Activated CD4-positive, alpha-beta T cell treated with anti-CD3 and anti-CD28 coated beads, Interleukin-2, amount 50 U/mL, for 1 hour (primary cell): ENCODE data around the gene SHE.
"Not testable (repeated sequence)": the region's sequence is repeated elsewhere in the genome, so short reads cannot be mapped to it uniquely, and the experiment has no call there.

Source experiments
- DNase-seq: peaks from one replicate; pipeline ENCODE4 v3.0.0-alpha.2; 2020

The SHE gene

DNA sequence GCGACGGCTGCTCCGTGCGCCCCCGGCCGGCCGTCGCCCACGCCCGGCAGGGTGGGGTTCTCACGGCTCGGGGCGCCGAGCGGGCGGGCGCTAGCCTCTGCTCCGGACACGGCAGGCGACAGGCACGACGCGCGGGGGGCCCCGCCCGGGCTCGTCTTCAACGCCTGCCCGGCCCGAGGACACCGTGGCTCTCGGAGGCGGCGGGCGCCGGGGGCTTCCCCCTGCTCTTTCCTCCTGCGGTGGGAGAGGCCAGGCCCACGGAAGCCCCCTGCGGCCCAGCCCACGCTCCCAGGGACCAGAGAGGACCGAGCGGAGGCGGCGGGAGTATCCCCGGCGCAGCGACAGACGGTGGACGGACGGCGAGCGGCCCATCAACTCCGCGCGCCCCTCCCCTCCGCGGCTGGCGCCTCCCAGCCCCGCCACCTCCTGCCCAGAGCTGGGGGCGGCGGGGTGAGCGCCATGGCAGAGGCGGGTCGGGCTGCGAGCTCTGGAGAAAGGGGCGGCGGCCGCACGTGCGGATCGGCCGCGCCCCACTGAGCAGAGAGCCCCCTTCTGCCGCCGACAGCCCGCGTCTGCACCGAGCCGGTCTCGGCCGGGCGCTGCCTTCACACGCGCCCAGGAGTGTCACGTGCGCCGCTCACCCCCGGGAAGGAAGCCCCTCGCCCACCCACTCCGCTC is at the start of gene SHE, which contains the start of gene TDRD10:
Gene SHE (minus strand): TSS at position 347 of the 678 bp plus-strand sequence. CDS start 386 bp downstream, outside the sequence.
Gene TDRD10 (plus strand): TSS at position 154 of the 678 bp plus-strand sequence. CDS start 4,685 bp downstream, outside the sequence.
- DNase-seq = no peak

DNA sequence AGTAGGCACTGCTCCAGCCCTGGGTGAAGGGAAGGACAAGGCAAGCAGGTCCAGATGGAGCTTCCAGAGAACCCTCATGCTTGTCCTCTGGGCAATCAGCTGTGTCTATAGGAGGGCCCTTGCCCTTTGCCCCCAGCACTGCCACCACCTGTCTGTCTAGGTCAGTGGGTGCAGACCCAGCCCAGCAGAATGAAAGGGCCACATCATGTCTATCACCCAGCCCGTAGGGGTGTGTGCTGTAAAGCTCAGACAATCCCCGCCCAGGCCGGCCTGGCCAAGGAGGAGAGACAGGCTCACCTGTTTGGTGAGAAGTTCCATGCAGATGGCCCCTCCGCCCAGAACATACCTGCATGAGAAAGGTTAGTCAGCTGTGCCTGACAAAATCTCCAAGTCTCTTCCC is 49.3 kb upstream of the SHE start:
- no peak for DNase-seq

DNA sequence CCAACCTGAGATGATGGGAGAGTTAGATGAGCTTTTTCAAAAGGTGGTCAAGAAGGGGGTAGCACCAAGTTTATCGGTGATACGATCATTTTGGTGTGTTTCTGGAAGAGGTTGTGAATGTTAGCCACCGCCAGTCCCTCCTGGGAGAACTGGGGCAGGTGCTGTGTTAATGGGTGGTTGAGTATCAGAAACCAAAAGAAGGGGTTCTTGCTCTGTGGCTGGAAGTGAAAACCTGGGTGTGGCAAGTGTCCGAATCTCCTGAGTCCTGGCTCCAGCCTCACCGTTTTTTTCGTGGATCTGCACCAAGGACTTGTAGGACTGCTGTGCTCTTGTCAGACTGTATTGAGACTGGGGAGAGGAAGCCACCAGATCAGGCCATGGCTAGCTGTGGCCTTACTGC is 48.4 kb upstream of the SHE start:
- DNase-seq = no peak

DNA sequence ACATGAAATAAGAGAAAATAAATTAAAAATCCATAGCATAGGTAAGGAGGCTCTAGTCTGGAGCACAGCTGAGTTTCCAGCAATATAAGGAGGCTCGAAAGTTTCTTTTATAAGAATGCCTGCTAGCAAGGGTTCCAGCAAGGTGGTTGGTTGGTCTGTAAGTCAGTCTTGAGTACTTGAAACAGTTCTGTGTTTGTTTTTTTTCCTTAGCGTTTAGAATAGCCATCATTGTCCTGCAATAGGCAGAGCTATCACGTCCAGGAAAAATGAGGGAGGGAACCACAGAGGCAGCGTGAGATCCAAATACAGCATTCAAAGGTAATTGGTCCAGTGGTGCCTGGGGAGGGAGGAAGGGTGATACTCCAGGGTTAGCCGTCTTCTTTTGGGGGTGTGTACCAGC is 47.9 kb upstream of the SHE start:
- no peak for DNase-seq

DNA sequence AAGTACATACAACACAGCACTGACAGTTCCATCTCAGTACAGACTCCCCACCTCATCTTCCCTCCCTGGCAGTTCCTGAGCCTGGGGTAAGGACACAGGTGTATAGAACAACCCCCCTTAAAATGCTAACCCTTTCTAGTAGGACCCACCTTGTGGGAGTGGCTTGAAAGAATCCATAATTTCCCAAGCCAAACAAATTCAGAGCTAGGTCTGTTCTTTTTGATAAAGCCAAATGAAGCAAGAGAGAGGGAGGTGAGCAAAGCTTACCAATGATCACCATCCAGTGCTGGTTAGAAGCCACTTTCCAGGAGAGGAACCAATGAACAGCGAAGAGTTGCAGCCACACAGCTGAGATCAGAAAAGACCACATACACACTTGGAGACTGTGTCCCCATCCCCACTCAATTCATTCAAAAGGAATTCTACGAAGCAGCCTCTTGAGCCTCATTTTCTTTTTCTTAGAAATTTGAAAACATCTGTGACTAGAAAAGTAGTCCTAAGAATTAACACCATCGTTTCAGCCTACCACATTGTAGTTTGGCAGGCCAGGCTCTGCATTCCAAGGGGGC is 47.1 kb upstream of the SHE start:
- no peak for DNase-seq

DNA sequence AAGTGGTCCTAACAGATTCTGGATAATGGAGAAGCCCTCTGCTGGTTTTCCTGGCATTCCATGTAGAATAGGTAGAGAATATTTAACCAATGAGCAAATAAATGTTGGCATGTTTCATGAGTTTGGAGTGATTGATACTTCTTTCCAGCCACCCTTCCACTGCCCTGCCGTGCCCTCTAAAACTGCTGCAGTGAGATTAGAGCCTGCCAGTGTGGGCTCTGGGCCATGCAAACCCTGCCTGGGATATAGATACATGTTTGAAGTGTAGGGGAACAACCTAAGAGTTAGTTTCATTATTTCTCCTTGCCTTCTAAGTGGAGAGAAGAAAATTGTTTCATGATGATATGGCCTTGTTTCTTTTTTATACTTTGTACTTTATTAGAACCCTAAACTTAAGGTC is 45.8 kb upstream of the SHE start:
- no peak for DNase-seq

DNA sequence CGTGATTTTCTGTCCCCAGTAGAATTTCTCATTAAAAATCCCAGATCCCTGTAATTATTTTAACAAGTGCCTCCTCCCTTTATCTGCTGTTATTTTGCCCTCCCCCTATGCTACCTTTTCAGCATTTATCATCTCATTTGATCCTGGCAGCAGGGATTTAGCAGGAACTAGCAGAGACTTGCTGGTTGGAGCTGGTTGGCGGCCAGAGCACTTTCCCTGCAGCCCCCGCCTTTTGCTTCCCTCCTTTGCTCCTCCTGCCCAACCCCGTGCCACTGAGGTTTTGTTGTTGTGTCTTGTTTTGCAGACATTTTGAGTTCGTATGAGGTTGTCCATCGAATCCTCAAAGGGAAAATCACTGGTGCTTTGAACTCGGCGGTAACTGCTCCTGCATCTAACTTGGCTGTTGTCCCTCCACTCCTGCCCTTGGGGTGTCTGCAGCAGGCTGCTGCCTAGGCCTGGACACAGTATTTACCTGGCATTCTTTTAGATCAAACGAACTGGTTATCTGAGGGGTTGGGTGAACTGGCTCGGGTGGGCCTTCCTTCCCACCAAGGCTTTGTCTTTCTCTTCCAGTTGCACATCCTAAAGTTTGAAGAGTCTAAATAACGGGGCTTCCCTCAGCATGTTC is 45.0 kb upstream of the SHE start:
- DNase-seq = no peak

DNA sequence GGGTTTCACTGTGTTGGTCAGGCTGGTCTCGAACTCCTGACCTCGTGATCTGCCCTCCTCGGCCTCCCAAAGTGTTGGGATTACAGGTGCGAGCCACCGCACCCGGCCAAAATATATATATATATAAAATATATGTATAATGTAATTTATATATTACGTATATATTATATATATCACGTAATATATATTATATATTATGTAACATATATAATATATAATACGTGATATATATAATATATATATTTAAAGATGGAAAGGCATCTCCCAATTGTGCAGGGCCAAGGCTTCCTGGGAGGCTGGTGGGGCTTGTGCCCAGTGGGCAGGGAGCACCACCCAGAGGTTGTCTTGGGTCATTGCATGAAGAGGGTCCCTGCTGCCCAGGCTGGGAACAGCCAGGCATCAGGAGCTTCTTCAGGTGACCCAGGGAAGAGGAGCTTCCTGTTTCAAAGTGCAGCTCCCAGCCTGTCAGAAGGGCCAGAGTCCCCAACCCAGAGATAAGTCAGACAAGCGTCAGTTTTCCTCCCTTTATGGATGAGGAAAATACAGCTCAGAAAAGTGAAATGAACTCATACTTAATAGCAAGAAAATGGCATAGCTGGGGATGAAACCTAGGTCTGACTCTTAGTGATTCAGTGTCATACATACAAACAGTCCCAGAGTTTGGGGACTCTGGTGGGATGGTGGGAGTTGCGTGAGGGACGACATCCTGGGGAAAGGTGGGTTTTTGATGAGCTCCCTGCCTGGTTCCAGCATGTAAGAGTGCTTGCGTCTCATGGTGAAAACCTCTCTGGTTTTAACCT is 44.3 kb upstream of the SHE start:
- peak; percentile 43 for DNase-seq

DNA sequence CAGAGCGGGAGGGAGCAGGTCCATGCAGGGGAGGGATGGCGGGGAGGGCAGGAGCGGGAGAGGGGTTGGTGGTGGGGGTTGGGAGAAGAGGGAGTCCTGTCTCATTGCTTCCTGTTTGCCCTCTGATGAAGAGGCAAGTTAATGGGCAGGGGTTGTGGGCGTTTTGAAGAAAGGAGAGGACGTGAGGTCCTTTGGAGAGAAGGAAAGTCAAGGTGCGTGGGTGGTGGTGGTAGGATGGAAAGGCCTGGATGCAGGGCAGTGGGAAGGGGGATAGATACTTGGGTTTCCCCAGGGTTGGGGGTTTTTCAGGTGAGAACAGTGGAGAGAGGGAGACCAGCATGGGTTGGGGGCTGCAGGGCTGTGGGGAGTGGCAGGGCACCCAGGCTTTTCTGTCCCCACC is 39.0 kb upstream of the SHE start:
- DNase-seq = no peak

DNA sequence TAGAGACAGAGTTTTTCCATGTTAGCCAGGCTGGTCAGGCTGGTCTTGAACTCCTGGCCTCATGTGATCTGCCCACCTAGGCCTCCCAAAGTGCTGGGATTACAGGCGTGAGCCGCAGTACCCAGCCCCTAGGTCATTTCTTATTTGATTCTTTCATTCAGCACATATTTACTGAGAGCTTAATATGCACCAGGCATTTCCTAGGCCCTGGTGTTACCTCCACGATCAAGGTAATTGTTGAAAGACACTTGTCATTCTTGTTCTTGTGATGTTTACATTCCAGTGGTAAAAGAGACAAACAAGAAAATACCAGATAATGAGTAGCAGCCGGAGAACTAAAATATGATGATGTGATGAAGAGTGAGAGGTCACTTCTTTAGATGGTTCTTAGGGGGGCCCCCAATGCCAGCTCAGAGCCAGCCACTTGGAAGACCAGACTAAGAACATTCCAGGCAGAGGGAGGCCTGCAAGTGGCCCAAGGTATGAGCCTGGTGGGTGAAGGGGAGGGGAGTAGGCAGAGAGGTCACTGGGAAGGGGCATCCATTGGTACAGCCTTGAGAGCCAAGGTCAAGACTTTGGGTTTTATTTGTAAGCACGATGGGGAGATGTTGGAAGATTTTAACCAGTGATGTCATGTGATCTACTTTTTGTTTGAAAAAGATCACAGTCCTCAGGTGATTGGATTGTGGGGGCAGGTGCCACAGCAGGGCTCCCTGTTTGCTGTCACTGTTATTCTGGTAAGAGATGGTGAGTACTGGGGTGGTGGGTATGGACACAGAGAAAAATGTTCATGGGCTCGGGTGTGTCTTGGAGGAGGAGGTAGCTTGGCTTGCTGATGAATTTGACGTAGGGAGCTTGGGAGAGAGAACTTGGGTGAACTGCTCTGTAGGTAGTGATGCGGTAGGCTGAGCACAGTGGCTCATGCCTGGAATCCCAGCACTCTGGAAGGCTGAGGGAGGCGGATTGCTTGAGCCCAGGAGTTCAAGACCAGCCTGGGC is 37.6 kb upstream of the SHE start:
- DNase-seq = no peak

DNA sequence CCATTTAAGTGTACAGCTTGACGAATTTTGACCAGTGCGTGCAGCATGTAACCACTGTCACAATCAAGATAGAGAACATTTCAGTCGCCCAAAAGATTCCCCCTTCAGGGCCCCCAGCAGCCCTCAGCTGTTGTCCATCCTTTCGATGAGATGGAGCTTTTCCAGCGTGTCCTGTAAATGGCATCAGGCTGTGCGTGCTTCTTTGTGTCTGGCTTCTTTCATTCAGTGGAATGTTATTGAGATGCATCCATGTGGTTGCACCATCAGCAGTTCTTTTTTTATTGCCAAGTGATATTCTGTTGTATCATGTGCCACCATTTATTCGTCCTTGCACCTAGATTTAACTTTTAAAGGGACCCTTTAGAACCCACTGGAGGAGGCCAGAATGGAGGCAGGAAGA is 34.4 kb upstream of the SHE start:
- no peak for DNase-seq

DNA sequence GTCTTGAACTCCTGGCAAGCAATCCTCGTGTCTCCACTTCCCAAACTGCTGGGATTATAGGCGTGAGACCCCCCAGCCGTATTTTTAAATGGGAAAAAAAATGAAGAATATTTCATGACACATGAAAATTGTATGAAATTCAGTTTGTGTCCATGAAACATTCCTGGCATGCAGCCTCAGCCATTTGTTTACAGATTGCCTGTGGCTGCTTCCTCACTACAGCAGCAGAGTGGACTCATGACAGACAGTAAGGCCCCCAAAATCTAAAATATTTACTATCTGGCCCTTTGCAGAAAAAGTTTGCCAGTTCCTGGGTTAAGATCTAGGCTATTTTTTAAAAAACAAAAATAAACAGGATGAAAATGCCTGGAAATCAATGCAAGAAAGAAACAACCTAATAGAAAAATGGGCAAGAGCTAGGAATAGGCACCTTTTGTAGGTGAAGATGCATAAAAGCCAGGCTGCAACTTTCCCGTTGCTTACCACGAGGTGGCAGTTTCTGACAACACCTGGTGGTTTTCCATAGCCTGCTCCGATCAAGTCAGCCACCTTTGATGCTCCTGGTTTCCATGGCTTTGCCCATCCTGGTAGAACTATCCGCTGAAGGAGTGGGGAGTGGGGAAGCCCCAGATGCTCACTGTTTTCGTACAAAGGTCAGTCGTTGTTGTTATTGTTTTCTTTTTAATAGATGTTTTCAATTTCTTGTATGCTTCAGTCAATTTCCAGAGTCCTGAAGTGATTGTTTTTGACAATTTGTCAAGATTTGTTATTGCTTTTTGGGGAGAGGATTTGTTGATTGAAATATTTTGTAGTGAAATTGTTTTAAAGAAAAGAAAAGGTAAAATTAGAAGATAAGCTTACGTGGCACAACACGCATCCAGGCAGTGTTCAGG is 32.0 kb upstream of the SHE start:
- no peak for DNase-seq

DNA sequence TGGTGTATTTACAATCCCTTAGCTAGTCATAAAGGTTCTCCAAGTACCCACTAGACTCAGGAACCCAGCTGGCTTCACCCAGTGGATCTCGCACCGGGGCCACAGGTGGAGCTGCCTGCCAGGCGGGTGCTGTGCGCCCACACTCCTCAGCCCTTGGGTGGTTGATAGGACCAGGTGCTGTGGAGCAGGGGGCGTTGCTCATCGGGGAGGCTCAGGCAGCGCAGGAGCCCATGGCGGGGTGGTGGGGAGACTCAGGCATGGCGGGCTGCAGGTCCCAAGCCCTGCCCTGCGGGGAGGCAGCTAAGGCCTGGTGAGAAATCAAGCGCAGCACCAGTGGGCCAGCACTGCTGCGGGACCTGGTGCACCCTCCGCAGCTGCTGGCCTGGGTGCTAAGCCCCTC is 29.7 kb upstream of the SHE start:
- DNase-seq = not testable (repeated sequence)

DNA sequence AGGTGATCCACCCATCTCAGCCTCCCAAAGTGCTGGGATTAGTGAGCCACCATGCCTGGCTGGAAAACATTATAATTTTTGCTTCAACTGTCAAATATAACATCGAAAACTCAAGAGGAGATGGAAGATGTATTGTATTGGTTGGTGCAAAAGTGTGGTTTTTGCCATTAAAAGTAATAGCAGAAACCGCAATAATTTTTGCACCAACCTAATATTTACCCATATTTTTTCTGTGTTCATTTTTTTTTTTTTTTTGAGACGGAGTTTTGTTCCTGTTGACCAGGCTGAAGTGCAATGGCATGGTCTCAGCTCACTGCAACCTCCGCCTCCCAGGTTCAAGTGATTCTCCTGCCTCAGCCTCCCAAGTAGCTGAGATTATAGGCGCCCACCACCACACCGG is 27.1 kb upstream of the SHE start:
- DNase-seq = no peak

DNA sequence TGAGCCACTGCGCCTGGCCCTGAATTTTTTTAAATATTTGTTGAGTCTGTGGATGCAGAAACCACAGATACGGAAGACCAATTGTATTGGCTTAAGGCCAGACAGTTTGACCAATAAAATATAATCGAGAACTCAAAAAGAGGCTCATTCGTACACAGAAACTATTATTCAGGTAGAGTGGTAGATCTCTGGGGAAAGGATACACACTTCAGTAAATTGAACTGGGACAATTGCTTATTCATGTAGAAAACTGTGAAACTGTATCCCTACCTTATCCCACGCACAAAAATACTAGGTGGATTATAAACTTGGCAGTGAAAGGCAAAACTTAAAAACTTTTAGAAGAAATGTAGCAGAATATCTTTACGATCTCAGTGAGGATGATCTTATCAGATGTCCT is 25.0 kb upstream of the SHE start:
- DNase-seq = no peak

DNA sequence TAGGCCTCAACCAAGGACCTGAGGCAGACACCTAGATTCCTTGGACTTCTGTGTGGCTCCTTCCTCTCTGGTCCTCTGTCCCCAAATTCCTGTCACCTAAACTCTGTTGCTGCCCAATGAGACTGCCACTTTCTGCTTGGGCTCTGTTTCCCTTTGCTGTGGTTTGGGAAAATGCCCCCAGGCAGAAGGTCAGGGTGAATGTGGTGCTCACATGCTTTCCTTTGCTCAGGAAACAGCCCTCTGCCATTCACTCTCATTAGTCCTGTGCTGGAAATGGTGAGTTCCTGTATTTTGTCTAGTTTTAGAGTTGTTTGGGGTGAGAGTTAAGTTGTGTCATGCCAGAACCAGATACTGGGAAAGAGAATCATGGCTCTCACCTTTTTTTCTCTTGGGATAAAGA is 22.7 kb upstream of the SHE start:
- DNase-seq = no peak

DNA sequence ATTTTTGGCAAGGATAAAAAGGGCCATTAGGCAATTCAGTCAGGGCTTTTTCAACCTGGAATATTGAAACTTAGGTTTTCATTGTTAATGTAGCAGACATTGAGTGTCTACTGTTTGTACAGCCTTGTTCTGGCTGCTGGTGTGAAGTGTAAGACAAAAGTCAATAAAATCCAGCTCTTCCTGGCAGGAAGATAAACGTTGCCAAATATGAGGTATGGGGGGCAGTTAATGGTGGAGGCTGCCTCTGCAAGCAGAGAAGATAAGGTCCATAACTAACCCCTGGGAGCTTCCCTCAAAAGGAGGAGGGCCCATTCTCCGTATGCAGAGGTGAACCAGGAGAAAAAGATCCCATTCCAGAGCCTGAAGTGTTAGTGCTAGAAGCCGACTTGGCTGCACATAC is 19.5 kb upstream of the SHE start:
- DNase-seq = no peak

DNA sequence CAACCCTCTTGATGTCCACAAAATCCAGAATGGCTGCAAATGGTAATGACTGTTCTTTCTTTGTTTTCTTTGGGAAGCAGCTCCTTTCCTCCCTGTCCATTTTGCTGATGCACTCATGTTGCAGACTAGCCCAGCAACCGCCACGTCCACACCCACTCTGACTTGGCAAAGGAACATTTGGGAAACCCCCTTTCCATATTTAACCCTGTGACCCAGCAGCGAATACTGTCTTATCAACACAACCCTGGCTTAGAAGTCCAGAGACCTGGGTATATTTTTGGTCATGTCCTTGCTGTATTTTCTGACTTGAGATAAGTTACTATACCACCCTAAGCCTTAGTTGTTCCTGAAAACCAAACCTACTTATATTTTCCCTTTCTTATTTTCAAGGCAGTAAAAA is 18.1 kb upstream of the SHE start:
- DNase-seq = no peak

DNA sequence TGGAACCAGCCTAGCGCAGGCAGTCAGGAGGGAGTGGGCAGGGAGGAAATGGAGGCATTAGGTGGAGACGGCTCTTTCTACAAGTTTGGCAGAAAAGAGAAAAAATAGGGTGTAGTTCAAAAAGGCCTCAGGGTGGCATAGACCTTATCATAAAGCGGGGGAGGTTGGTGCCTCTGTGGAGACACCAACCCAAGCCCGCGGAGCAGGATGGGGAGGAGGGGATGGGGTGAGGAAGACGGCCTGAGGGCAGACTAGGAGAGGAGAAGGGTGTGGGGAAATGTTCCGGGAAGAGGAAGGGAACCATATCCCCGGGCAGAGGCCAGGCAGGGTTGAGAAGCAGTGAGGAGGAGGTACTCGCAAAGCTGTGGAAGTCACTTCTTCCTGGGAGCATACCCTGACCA is 17.4 kb upstream of the SHE start:
- no peak for DNase-seq

DNA sequence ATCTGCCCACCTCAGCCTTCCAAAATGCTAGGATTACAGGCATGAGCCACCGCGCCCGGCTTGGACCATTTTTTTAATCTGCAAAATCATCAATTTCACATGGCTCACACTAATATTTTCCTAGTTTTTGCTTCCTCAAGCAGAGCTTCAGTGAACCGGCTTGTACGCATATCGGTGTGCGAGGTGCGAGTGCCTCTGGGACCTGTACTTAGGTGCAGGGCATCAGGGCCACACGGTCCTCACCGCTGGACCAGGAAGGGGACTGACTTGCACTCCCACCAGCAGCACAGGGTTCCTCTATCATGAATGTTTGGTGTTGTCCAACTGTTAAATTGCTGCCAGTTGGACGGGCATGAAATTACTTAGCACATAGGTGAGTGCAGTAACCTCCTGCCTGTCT is 15.4 kb upstream of the SHE start:
- no peak for DNase-seq

DNA sequence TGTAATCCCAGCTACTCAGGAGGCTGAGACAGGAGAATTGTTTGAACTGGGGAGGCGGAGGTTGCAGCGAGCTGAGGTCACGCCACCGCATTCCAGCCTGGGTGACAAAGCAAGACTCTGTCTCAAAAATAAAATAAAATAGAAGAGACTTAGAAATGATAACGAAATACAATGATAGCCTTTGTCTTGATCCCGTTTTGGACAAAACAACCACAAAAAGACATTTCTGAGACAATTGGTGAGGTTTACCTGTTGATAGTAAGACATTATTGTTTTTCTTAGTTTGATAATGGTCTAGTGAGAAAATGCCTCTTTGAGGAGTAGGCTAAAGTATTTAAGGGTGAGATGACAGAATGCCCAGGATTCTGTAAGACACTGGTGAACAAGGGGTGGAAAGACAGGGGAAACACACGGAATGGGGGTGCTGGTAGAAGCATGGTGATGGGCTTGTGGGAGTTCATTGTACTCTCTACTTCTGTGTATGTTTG is 11.9 kb upstream of the SHE start:
- no peak for DNase-seq
